Left ventricle myocardium inferior (tissue), 1 donor: ENCODE measurements around the gene ADCY5. TPM values are rescaled to one million over a fixed set of nuclear protein-coding genes. Genes with fewer than 3 reads are reported as not detected.

Experiments
- DNase-seq: peaks from one replicate; pipeline ENCODE4 v3.0.0-alpha.2; 2020
- H3K27ac ChIP-seq: fragments of 200-600 bp; replicated peaks from 2 replicates; pipeline ENCODE4 v1.8.0; 2021
- H3K27me3 ChIP-seq: fragments of 200-600 bp; 2 replicates; pipeline ENCODE4 v1.8.0; 2021; ENCODE audit warnings: low read depth
- H3K36me3 ChIP-seq: fragments of 200-600 bp; 2 replicates; pipeline ENCODE4 v1.8.0; 2021
- H3K4me1 ChIP-seq: fragments of 200-600 bp; 2 replicates; pipeline ENCODE4 v1.8.0; 2021
- H3K4me3 ChIP-seq: fragments of 200-600 bp; 2 replicates; pipeline ENCODE4 v1.8.0; 2021; ENCODE audit warnings: mild to moderate bottlenecking, moderate library complexity
- H3K9me3 ChIP-seq: fragments of 200-600 bp; replicated peaks from 2 replicates; pipeline ENCODE4 v1.8.0; 2021
- CTCF ChIP-seq: fragments of 200-600 bp; IDR thresholded peaks from 2 replicates; pipeline ENCODE4 v1.8.0; 2021; ENCODE audit warnings: antibody characterized with exemption, mild to moderate bottlenecking, borderline replicate concordance
- intact Hi-C: fragments of 100-400 bp; cut with micrococcal nuclease; formaldehyde crosslinking; loops from one replicate; pipeline ENCODE4 v1.11.0; 2022
- total RNA-seq: library from RNA; stranded (reverse); fragmentation: NEBNext Ultra II Directional; extraction: Animal tissue kit (Norgen Biotek cat#: 25700); gene quantifications from one replicate; pipeline ENCODE4 v1.2.1, GENCODE V29; 2021
- donor health status: DM: no; HTN: yes; CAD: no; lungs with severe emphysema.

ADCY5 gene
- total RNA-seq, 1 donor from 2014 or later: 249 TPM

GRCh38 chr3:123320221-123320620 is 128.7 kb downstream of the ADCY5 start:
- Histone ChIP-seq H3K27me3 (peaks cover 4% of the 10 kb centered on the region), H3K27ac (peak overlapping the region; percentile 64), H3K4me1 (peaks cover 63% of the 10 kb centered on the region), H3K9me3 (no peaks in the 10 kb centered on the region), H3K4me3 (no peak overlapping the region), H3K36me3 (peaks cover 81% of the 10 kb centered on the region)
- no peak for DNase-seq
- intact Hi-C loops: no loop called here
- TF ChIP-seq CTCF: no peak

- intact Hi-C loops: no loop called here
- H3K27ac ChIP-seq: peak overlapping the region; percentile 64
Observed at GRCh38 chr3:123319760-123320159, 129.1 kb downstream of the ADCY5 start.

GRCh38 chr3:123318374-123318773 is 130.5 kb downstream of the ADCY5 start:
- intact Hi-C loops: no loop called here
- DNase-seq: no peak
- Histone ChIP-seq H3K36me3 (peaks cover 78% of the 10 kb centered on the region), H3K27me3 (peaks cover 10% of the 10 kb centered on the region), H3K4me3 (no peak overlapping the region), H3K27ac (no peak overlapping the region), H3K9me3 (no peaks in the 10 kb centered on the region), H3K4me1 (peaks cover 62% of the 10 kb centered on the region)
- no peak for TF ChIP-seq CTCF

More at GRCh38 chr3:123319760-123320159, 129.1 kb downstream of the ADCY5 start:
- no peak for DNase-seq
- no peaks in the 10 kb centered on the region for H3K9me3 ChIP-seq
- peaks cover 63% of the 10 kb centered on the region for H3K4me1 ChIP-seq
- no peak overlapping the region for H3K4me3 ChIP-seq
- no peak for TF ChIP-seq CTCF
- H3K27me3 ChIP-seq: peaks cover 4% of the 10 kb centered on the region
- H3K36me3 ChIP-seq: peaks cover 81% of the 10 kb centered on the region

- H3K9me3 ChIP-seq: no peaks in the 10 kb centered on the region
- intact Hi-C loops: no loop called here
- H3K27me3 ChIP-seq: peaks cover 10% of the 10 kb centered on the region
- no peak for TF ChIP-seq CTCF
- no peak overlapping the region for H3K4me3 ChIP-seq
- DNase-seq: no peak
- peaks cover 56% of the 10 kb centered on the region for H3K4me1 ChIP-seq
- H3K36me3 ChIP-seq: peaks cover 78% of the 10 kb centered on the region
- no peak overlapping the region for H3K27ac ChIP-seq
Observed at GRCh38 chr3:123317716-123318115, 131.2 kb downstream of the ADCY5 start.

- intact Hi-C loops: no loop called here
- TF ChIP-seq CTCF: no peak
- DNase-seq: no peak
- H3K4me1 ChIP-seq: peaks cover 32% of the 10 kb centered on the region
- peaks cover 10% of the 10 kb centered on the region for H3K27me3 ChIP-seq
- no peak overlapping the region for H3K4me3 ChIP-seq
- peak overlapping the region; percentile 57 for H3K27ac ChIP-seq
- no peaks in the 10 kb centered on the region for H3K9me3 ChIP-seq
- peaks cover 81% of the 10 kb centered on the region for H3K36me3 ChIP-seq
Observed at GRCh38 chr3:123315271-123315595, 133.7 kb downstream of the ADCY5 start.
